Endothelial cell (in vitro differentiated cells): ENCODE results near the gene RHOV. TPM values are rescaled to one million over a fixed set of nuclear protein-coding genes. Genes with fewer than 3 reads are reported as not detected.

Experiments
- DNase-seq: peaks from one replicate; pipeline ENCODE4 v3.0.0; 2021; ENCODE audit warnings: low spot score
- H3K27ac Mint-ChIP-seq: one replicate; pipeline ENCODE4 v1.8.0; 2021; ENCODE audit warnings: mixed read lengths, inconsistent platforms; ENCODE audit not compliant: unreplicated experiment
- H3K27me3 Mint-ChIP-seq: one replicate; pipeline ENCODE4 v1.8.0; 2021; ENCODE audit warnings: mild to moderate bottlenecking, moderate library complexity, mixed read lengths, inconsistent platforms; ENCODE audit not compliant: unreplicated experiment
- H3K36me3 Mint-ChIP-seq: one replicate; pipeline ENCODE4 v1.8.0; 2021; ENCODE audit warnings: mild to moderate bottlenecking, low read depth, mixed read lengths, inconsistent platforms; ENCODE audit not compliant: unreplicated experiment
- H3K4me1 Mint-ChIP-seq: one replicate; pipeline ENCODE4 v1.8.0; 2021; ENCODE audit warnings: mild to moderate bottlenecking, mixed read lengths, inconsistent platforms; ENCODE audit not compliant: unreplicated experiment
- H3K4me3 Mint-ChIP-seq: one replicate; pipeline ENCODE4 v1.8.0; 2021; ENCODE audit warnings: mild to moderate bottlenecking, mixed read lengths, inconsistent platforms; ENCODE audit not compliant: unreplicated experiment
- H3K9me3 Mint-ChIP-seq: one replicate; pipeline ENCODE4 v1.8.0; 2021; ENCODE audit warnings: mixed read lengths, inconsistent platforms; ENCODE audit not compliant: unreplicated experiment
- total RNA-seq: library from RNA; stranded (reverse); fragmentation: NEBNext Ultra II Directional; extraction: Animal tissue kit (Norgen Biotek cat#: 25700); gene quantifications from one replicate; pipeline ENCODE4 v1.2.1, GENCODE V29; 2021; ENCODE audit not compliant: unreplicated experiment
- TF ChIP-seq, protein P1 (sequence below): fragments of 200-600 bp; sonication (generic); IDR thresholded peaks from one replicate; pipeline ENCODE4 v1.5.0; 2021; ENCODE audit warnings: antibody characterized with exemption; ENCODE audit not compliant: unreplicated experiment

Gene RHOV
- total RNA-seq, 1 donor from 2014 or later: 1.4 TPM

- TF ChIP-seq, protein P1, sequence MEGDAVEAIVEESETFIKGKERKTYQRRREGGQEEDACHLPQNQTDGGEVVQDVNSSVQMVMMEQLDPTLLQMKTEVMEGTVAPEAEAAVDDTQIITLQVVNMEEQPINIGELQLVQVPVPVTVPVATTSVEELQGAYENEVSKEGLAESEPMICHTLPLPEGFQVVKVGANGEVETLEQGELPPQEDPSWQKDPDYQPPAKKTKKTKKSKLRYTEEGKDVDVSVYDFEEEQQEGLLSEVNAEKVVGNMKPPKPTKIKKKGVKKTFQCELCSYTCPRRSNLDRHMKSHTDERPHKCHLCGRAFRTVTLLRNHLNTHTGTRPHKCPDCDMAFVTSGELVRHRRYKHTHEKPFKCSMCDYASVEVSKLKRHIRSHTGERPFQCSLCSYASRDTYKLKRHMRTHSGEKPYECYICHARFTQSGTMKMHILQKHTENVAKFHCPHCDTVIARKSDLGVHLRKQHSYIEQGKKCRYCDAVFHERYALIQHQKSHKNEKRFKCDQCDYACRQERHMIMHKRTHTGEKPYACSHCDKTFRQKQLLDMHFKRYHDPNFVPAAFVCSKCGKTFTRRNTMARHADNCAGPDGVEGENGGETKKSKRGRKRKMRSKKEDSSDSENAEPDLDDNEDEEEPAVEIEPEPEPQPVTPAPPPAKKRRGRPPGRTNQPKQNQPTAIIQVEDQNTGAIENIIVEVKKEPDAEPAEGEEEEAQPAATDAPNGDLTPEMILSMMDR: no peak
- Mint-ChIP-seq H3K4me1 (peaks cover 79% of the 10 kb centered on the region), H3K36me3 (peaks cover 6% of the 10 kb centered on the region), H3K27me3 (peaks cover 36% of the 10 kb centered on the region), H3K4me3 (peak overlapping the region; percentile 85), H3K9me3 (no peaks in the 10 kb centered on the region), H3K27ac (peak overlapping the region; percentile 93)
- no peak for DNase-seq
Observed at GRCh38 chr15:40914486-40914885, 40.5 kb upstream of the RHOV start.

DNA sequence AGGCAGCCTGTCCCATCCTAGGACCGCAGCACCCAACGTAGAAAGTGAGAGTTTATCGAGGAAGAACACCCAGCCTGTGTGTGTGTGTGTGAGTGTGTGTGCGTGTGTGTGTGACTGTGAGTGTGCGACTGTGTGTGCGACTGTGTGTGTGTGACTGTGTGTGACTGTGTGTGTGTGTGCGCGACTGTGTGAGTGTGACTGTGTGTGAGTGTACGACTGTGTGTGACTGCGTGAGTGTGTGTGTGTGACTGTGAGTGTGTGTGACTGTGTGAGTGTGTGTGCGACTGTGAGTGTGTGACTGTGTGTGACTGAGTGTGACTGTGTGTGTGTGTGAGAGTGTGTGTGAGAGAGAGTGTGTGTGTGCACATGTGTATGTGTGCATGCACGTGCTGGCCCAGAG is 40.0 kb upstream of the RHOV start:
- Mint-ChIP-seq H3K4me3 (peak overlapping the region; percentile 85), H3K36me3 (peaks cover 6% of the 10 kb centered on the region), H3K9me3 (no peaks in the 10 kb centered on the region), H3K27me3 (peaks cover 40% of the 10 kb centered on the region), H3K4me1 (peaks cover 81% of the 10 kb centered on the region), H3K27ac (peak overlapping the region; percentile 93)
- TF ChIP-seq, protein P1: no peak
- DNase-seq: no peak

GRCh38 chr15:40912478-40912877 is 38.4 kb upstream of the RHOV start:
- H3K36me3 Mint-ChIP-seq: peaks cover 6% of the 10 kb centered on the region
- TF ChIP-seq, protein P1: no peak
- H3K27me3 Mint-ChIP-seq: peaks cover 36% of the 10 kb centered on the region
- no peak overlapping the region for H3K4me3 Mint-ChIP-seq
- H3K27ac Mint-ChIP-seq: no peak overlapping the region
- DNase-seq: no peak
- peaks cover 84% of the 10 kb centered on the region for H3K4me1 Mint-ChIP-seq
- H3K9me3 Mint-ChIP-seq: no peaks in the 10 kb centered on the region

DNA sequence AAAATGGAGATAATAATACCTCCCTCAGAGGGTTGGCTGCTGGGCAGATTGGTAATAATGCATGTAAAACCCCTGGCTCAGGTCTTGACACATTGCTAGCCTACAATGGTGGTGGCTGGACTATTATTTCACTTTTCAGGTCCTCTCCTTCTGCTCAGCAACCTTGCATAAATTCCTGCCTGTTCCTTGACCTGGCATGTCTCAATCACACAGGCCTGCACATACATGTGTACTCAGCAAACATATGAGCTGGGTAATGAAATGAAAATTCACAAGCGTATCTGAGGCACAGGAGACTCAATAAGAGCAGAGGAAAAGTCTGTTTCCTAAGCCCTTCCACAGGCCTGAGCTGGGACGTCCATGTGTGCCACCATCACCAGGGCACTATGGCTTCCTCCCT is 37.7 kb upstream of the RHOV start:
- TF ChIP-seq, protein P1: no peak
- no peak for DNase-seq
- no peaks in the 10 kb centered on the region for H3K9me3 Mint-ChIP-seq
- H3K4me3 Mint-ChIP-seq: no peak overlapping the region
- peaks cover 6% of the 10 kb centered on the region for H3K36me3 Mint-ChIP-seq
- H3K27ac Mint-ChIP-seq: peak overlapping the region; percentile 97
- peaks cover 79% of the 10 kb centered on the region for H3K4me1 Mint-ChIP-seq
- H3K27me3 Mint-ChIP-seq: peaks cover 31% of the 10 kb centered on the region

DNA sequence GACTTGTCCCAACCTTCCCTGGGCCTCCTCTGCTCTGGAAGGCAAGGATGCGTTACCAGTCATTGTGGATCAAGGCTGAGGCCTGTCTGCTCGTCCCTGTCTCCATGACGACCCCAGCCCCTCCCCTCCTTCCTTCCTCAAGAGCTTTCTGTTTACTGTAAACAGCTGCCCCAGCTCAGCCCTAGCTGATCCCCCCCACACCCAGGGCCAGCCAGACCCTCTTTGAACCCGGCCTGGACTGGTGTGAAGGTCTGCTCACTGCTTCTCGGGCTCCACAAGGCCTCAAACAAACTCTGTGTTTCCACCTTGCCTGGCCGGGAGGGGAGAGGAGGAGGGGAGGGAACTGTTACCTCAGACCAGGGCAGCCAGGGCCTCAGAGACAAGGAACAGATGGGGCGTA is 37.1 kb upstream of the RHOV start:
- H3K27ac Mint-ChIP-seq: peak overlapping the region; percentile 97
- H3K4me3 Mint-ChIP-seq: peak overlapping the region; percentile 67
- peaks cover 6% of the 10 kb centered on the region for H3K36me3 Mint-ChIP-seq
- peaks cover 74% of the 10 kb centered on the region for H3K4me1 Mint-ChIP-seq
- TF ChIP-seq, protein P1: no peak
- H3K27me3 Mint-ChIP-seq: peaks cover 27% of the 10 kb centered on the region
- no peak for DNase-seq
- H3K9me3 Mint-ChIP-seq: no peaks in the 10 kb centered on the region
